Measurements from ENCODE around the gene CACFD1. TPM values are rescaled to one million over a fixed set of nuclear protein-coding genes. Genes with fewer than 3 reads are reported as not detected.

CACFD1 gene
- total and polyA plus RNA-seq, 9 of the 15 experiments (the other 6 are each of a cell fraction or from before 2014, with no cell fraction given): 0.11 to 1.4 (median 1.1) TPM; not detected in 2

- TF ChIP-seq HOMEZ (CRISPR knock-in tag; IDR thresholded peaks at IDR 0.05): no peak
- peak; percentile 47; the same call in 1 of the 2 replicates for TF ChIP-seq SAFB (IDR thresholded peaks at IDR 0.05; ENCODE audit: borderline replicate concordance, low read depth, low read length)
- no peak for TF ChIP-seq ETS2 (tag; IDR thresholded peaks at IDR 0.05; ENCODE audit: borderline replicate concordance, poor library complexity, severe bottlenecking)
- TF ChIP-seq SNAPC5 (CRISPR knock-in tag; IDR thresholded peaks at IDR 0.05): no peak
- TF ChIP-seq THRB (CRISPR knock-in tag; conservative IDR thresholded peaks at IDR 0.05): no peak
- TF ChIP-seq ELF4 (CRISPR knock-in tag; IDR thresholded peaks at IDR 0.05): no peak
- TF ChIP-seq FOXK1 (CRISPR knock-in tag; IDR thresholded peaks at IDR 0.05; ENCODE audit: borderline replicate concordance): no peak
- no peak for TF ChIP-seq AFF1 (IDR thresholded peaks at IDR 0.05; ENCODE audit: low read depth in 1 of 2, partially characterized antibody in 2 of 2)
- TF ChIP-seq HMG20B (CRISPR knock-in tag; IDR thresholded peaks at IDR 0.05): no peak
- TF ChIP-seq TCFL5 (CRISPR knock-in tag; conservative IDR thresholded peaks at IDR 0.05): no peak
- no peak for TF ChIP-seq ZNF778 (CRISPR knock-in tag; IDR thresholded peaks at IDR 0.05)
- TF ChIP-seq IRF1 (CRISPR knock-in tag; IDR thresholded peaks at IDR 0.05; ENCODE audit: borderline replicate concordance): no peak
- no peak for TF ChIP-seq SMARCB1 (IDR thresholded peaks at IDR 0.05; ENCODE audit: insufficient read length, low read depth)
- 0 out of 4 replicates have a peak, but pooled peaks of 1 of the 2 experiments have one; percentile 7 for TF ChIP-seq RAD21 (CRISPR knock-in tag; conservative IDR thresholded peaks at IDR 0.05 in 1 of 2, IDR thresholded peaks at IDR 0.05 in 1 of 2)
- TF ChIP-seq CREM (IDR thresholded peaks at IDR 0.05; ENCODE audit: low read depth): 0 out of 2 replicates have a peak, but pooled peaks have one; percentile 11
- no peak for TF ChIP-seq VEZF1 (CRISPR knock-in tag; IDR thresholded peaks at IDR 0.05)
Observed at GRCh38 chr9:133429641-133430161, 30.1 kb upstream of the CACFD1 start (continued).
